SK-N-SH treated with all-trans-retinoic acid at 6 μM for 48 hours (cell line): ENCODE data around the gene SLIRP.

Source experiments
- ATAC-seq: fragments of 200-7000 bp; cut with Tn5 transposase; 3 replicates; pipeline ENCODE4 v1.9.1; 2020; ENCODE audit warnings: mild to moderate bottlenecking, moderate library complexity
- ARNTL ChIP-seq: fragments of 450-650 bp; formaldehyde crosslinking; IDR thresholded peaks from 2 replicates; pipeline ENCODE4 v1.5.0; 2020; ENCODE audit warnings: low read depth, mild to moderate bottlenecking, moderate library complexity, borderline replicate concordance
- BACH2 ChIP-seq: fragments of 250-450 bp; sonication (Bioruptor Pico); IDR thresholded peaks from 2 replicates; pipeline ENCODE4 v1.9.0; 2021; ENCODE audit warnings: mild to moderate bottlenecking, borderline replicate concordance
- CSDC2 ChIP-seq: fragments of 250-450 bp; sonication (Bioruptor Pico); IDR thresholded peaks from 2 replicates; pipeline ENCODE4 v1.5.0; 2020; ENCODE audit warnings: mild to moderate bottlenecking, moderate library complexity
- ESRRG ChIP-seq: fragments of 250-450 bp; sonication (Bioruptor Pico); IDR thresholded peaks from 2 replicates; pipeline ENCODE4 v1.6.1; 2021; ENCODE audit warnings: mild to moderate bottlenecking
- GLIS3 ChIP-seq: fragments of 250-450 bp; sonication (Bioruptor Pico); IDR thresholded peaks from 2 replicates; pipeline ENCODE4 v1.5.0; 2020; ENCODE audit warnings: mild to moderate bottlenecking, moderate library complexity
- OSR1 ChIP-seq: fragments of 250-450 bp; sonication (Bioruptor Pico); IDR thresholded peaks from 2 replicates; pipeline ENCODE4 v1.8.0; 2022; ENCODE audit warnings: moderate library complexity, mild to moderate bottlenecking, inconsistent platforms
- PPARA ChIP-seq: fragments of 250-450 bp; sonication (Bioruptor Pico); IDR thresholded peaks from 2 replicates; pipeline ENCODE4 v1.5.0; 2020; ENCODE audit warnings: mild to moderate bottlenecking, borderline replicate concordance
- RARB ChIP-seq: fragments of 250-450 bp; sonication (Bioruptor Pico); IDR thresholded peaks from 2 replicates; pipeline ENCODE4 v1.8.0; 2021; ENCODE audit warnings: mild to moderate bottlenecking, moderate library complexity
- SNAI2 ChIP-seq: fragments of 250-450 bp; sonication (Bioruptor Pico); IDR thresholded peaks from 2 replicates; pipeline ENCODE4 v1.5.0; 2020; ENCODE audit warnings: mild to moderate bottlenecking, moderate library complexity
- TCF4 ChIP-seq: fragments of 250-450 bp; sonication (Bioruptor Pico); IDR thresholded peaks from 2 replicates; pipeline ENCODE4 v1.8.0; 2021; ENCODE audit warnings: mild to moderate bottlenecking, moderate library complexity, borderline replicate concordance
- ZC3H10 ChIP-seq: fragments of 250-450 bp; sonication (Bioruptor Pico); IDR thresholded peaks from 2 replicates; pipeline ENCODE4 v1.5.1; 2021; ENCODE audit warnings: mild to moderate bottlenecking, moderate library complexity
- ZFP3 ChIP-seq: fragments of 250-450 bp; sonication (Bioruptor Pico); IDR thresholded peaks from 2 replicates; pipeline ENCODE4 v1.5.0; 2020; ENCODE audit warnings: mild to moderate bottlenecking, moderate library complexity
- ZNF565 ChIP-seq: fragments of 450-650 bp; formaldehyde crosslinking; conservative IDR thresholded peaks from 2 replicates; pipeline ENCODE4 v1.5.0; 2020; ENCODE audit warnings: low read depth, mild to moderate bottlenecking, moderate library complexity
- ZNF70 ChIP-seq: fragments of 450-650 bp; formaldehyde crosslinking; IDR thresholded peaks from 2 replicates; pipeline ENCODE4 v1.5.0; 2020; ENCODE audit warnings: mild to moderate bottlenecking, moderate library complexity
- ZNF8 ChIP-seq: fragments of 450-650 bp; formaldehyde crosslinking; IDR thresholded peaks from 2 replicates; pipeline ENCODE4 v1.5.0; 2020; ENCODE audit warnings: mild to moderate bottlenecking, moderate library complexity
- TF ChIP-seq, protein P1 (sequence below): fragments of 250-450 bp; sonication (Bioruptor Pico); IDR thresholded peaks from 2 replicates; pipeline ENCODE4 v1.5.1; 2020; ENCODE audit warnings: low read depth, mild to moderate bottlenecking, moderate library complexity
- TF ChIP-seq, protein P2 (sequence below): fragments of 250-450 bp; sonication (Bioruptor Pico); IDR thresholded peaks from 2 replicates; pipeline ENCODE4 v1.8.0; 2021; ENCODE audit warnings: low read depth, mild to moderate bottlenecking, moderate library complexity, borderline replicate concordance
- TF ChIP-seq, protein P3 (sequence below): fragments of 250-450 bp; sonication (Bioruptor Pico); IDR thresholded peaks from 2 replicates; pipeline ENCODE4 v1.5.1; 2021; ENCODE audit warnings: mild to moderate bottlenecking, moderate library complexity
- TF ChIP-seq, protein P4 (sequence below): fragments of 250-450 bp; sonication (Bioruptor Pico); IDR thresholded peaks from 2 replicates; pipeline ENCODE4 v1.8.0; 2020; ENCODE audit warnings: mild to moderate bottlenecking, moderate library complexity, borderline replicate concordance
- TF ChIP-seq, protein P5 (sequence below): fragments of 250-450 bp; sonication (Bioruptor Pico); IDR thresholded peaks from 2 replicates; pipeline ENCODE4 v1.5.0; 2020; ENCODE audit warnings: mild to moderate bottlenecking, moderate library complexity

The SLIRP gene

DNA sequence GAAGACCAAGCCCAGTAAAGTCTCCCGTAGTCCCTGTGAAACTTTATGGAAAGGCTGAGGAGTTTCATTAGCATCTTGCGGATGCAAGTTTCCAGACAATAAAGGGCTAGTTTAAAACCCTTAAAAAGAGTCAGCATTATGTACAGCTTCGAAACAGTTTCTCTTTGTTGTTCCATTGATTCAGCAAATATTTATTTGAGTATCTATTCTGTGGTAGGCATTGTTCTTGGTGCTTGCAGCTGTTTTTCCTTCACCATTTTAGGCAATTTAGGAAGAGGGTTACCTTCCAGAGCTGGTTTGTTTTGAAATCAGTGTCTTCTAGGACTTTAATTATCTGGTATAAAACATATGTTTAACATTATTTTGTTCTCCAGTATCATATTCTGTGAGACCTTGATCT lies 1.5 kb downstream of the SLIRP start:
- no peak for TF ChIP-seq GLIS3 (CRISPR knock-in tag)
- no peak for TF ChIP-seq CSDC2 (CRISPR knock-in tag)
- TF ChIP-seq, protein P1, sequence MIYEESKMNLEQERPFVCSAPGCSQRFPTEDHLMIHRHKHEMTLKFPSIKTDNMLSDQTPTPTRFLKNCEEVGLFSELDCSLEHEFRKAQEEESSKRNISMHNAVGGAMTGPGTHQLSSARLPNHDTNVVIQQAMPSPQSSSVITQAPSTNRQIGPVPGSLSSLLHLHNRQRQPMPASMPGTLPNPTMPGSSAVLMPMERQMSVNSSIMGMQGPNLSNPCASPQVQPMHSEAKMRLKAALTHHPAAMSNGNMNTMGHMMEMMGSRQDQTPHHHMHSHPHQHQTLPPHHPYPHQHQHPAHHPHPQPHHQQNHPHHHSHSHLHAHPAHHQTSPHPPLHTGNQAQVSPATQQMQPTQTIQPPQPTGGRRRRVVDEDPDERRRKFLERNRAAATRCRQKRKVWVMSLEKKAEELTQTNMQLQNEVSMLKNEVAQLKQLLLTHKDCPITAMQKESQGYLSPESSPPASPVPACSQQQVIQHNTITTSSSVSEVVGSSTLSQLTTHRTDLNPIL (CRISPR knock-in tag), result no peak
- TF ChIP-seq, protein P2, sequence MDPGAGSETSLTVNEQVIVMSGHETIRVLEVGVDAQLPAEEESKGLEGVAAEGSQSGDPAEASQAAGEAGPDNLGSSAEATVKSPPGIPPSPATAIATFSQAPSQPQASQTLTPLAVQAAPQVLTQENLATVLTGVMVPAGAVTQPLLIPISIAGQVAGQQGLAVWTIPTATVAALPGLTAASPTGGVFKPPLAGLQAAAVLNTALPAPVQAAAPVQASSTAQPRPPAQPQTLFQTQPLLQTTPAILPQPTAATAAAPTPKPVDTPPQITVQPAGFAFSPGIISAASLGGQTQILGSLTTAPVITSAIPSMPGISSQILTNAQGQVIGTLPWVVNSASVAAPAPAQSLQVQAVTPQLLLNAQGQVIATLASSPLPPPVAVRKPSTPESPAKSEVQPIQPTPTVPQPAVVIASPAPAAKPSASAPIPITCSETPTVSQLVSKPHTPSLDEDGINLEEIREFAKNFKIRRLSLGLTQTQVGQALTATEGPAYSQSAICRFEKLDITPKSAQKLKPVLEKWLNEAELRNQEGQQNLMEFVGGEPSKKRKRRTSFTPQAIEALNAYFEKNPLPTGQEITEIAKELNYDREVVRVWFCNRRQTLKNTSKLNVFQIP (CRISPR knock-in tag), result no peak
- TF ChIP-seq ZNF565 (CRISPR knock-in tag), result no peak
- TF ChIP-seq SNAI2 (CRISPR knock-in tag), result no peak
- TF ChIP-seq, protein P3, sequence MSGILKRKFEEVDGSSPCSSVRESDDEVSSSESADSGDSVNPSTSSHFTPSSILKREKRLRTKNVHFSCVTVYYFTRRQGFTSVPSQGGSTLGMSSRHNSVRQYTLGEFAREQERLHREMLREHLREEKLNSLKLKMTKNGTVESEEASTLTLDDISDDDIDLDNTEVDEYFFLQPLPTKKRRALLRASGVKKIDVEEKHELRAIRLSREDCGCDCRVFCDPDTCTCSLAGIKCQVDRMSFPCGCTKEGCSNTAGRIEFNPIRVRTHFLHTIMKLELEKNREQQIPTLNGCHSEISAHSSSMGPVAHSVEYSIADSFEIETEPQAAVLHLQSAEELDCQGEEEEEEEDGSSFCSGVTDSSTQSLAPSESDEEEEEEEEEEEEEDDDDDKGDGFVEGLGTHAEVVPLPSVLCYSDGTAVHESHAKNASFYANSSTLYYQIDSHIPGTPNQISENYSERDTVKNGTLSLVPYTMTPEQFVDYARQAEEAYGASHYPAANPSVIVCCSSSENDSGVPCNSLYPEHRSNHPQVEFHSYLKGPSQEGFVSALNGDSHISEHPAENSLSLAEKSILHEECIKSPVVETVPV (CRISPR knock-in tag), result no peak
- TF ChIP-seq PPARA (CRISPR knock-in tag), result no peak

DNA sequence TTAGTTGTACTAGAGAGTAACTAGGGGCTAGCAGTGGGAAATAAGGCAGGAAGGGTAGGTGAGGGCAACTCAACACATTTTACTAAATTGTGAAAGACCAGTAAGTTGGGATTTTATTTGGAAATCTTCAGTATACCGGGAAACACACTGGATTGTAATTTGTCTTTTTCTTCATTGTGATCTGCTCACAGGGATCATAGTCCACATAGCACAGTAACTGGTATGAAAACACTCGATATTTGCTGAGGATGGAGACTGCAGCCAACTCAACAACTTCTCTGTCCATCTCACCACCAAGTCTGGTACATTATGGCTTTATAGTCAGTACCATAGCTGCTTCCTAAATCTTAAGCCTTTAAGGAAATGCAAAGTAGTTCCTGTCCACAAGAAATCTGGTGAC lies 2.5 kb downstream of the SLIRP start:
- ATAC-seq, result no peak
- TF ChIP-seq TCF4 (CRISPR knock-in tag) (no peak), ZC3H10 (no peak), ZFP3 (CRISPR knock-in tag) (no peak), ZNF565 (CRISPR knock-in tag) (no peak)
- TF ChIP-seq, protein P1 (CRISPR knock-in tag), result no peak

More for the DNA sequence above, 1.5 kb downstream of the SLIRP start:
- ATAC-seq, result no peak

DNA sequence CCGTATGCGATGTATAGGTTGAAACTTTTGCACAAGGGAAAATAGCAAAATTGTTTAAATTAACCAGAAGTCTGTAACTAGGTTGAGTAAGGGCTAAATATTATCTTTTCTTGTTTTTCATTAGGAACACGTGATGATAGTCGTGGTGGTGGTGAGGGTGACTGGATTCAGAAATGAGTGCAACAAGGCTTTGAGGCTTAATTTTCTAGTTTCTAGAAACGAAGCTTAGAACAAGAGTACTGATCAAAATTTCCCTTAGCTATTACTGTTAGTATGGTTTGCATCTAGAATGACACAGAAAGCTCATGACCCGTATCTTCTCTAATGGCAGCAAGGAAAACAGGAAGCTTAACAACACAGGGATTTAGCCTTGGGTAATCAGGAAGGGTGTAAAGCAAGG lies 7.0 kb downstream of the SLIRP start:
- TF ChIP-seq ZFP3 (CRISPR knock-in tag) (no peak), ESRRG (CRISPR knock-in tag) (no peak), OSR1 (no peak), BACH2 (CRISPR knock-in tag) (no peak), ZNF70 (no peak), ZC3H10 (no peak)
- TF ChIP-seq, protein P1 (CRISPR knock-in tag), result no peak
- TF ChIP-seq, protein P4, sequence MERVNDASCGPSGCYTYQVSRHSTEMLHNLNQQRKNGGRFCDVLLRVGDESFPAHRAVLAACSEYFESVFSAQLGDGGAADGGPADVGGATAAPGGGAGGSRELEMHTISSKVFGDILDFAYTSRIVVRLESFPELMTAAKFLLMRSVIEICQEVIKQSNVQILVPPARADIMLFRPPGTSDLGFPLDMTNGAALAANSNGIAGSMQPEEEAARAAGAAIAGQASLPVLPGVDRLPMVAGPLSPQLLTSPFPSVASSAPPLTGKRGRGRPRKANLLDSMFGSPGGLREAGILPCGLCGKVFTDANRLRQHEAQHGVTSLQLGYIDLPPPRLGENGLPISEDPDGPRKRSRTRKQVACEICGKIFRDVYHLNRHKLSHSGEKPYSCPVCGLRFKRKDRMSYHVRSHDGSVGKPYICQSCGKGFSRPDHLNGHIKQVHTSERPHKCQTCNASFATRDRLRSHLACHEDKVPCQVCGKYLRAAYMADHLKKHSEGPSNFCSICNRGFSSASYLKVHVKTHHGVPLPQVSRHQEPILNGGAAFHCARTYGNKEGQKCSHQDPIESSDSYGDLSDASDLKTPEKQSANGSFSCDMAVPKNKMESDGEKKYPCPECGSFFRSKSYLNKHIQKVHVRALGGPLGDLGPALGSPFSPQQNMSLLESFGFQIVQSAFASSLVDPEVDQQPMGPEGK, result no peak
- TF ChIP-seq, all 23 proteins: peak for 0
- ATAC-seq, result no peak

DNA sequence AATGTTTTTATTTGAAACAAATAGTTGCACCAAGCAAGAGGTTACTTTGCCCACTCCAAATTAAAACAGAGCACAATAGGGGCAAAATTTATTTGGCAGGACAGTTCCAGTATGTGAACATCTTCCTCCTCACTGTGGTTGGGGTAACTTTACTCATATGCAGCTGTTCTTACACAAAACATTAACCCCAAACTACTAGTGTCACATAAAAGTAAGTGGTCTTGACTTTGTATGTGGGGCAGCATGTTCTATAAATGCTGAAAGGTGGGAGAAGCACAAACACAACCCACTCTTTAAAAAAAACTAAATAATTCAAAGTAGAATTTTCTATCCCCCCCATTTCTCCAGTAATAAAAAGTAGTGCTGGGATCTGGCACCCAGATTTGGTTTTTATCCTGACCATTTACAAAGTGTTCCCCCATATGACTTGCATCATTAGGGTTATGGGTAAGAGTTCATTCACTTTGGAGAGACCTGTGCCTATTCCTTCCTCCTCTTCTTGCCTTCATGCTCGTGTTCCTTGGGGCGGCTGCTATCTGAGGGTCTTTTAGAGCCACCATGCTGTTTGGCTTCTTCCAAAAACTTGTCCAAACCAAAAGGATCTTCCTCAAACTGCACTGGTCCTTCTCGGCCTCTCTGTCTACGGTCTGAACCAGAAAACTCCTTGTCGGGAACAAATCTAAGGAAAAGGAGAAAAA lies 9.9 kb downstream of the SLIRP start:
- ATAC-seq, result no peak
- TF ChIP-seq, protein P5, sequence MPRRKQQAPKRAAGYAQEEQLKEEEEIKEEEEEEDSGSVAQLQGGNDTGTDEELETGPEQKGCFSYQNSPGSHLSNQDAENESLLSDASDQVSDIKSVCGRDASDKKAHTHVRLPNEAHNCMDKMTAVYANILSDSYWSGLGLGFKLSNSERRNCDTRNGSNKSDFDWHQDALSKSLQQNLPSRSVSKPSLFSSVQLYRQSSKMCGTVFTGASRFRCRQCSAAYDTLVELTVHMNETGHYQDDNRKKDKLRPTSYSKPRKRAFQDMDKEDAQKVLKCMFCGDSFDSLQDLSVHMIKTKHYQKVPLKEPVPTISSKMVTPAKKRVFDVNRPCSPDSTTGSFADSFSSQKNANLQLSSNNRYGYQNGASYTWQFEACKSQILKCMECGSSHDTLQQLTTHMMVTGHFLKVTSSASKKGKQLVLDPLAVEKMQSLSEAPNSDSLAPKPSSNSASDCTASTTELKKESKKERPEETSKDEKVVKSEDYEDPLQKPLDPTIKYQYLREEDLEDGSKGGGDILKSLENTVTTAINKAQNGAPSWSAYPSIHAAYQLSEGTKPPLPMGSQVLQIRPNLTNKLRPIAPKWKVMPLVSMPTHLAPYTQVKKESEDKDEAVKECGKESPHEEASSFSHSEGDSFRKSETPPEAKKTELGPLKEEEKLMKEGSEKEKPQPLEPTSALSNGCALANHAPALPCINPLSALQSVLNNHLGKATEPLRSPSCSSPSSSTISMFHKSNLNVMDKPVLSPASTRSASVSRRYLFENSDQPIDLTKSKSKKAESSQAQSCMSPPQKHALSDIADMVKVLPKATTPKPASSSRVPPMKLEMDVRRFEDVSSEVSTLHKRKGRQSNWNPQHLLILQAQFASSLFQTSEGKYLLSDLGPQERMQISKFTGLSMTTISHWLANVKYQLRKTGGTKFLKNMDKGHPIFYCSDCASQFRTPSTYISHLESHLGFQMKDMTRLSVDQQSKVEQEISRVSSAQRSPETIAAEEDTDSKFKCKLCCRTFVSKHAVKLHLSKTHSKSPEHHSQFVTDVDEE (CRISPR knock-in tag), result no peak
- TF ChIP-seq BACH2 (CRISPR knock-in tag), result no peak
- TF ChIP-seq, protein P3 (CRISPR knock-in tag), result no peak
- TF ChIP-seq, protein P1 (CRISPR knock-in tag), result no peak
- TF ChIP-seq ESRRG (CRISPR knock-in tag), result no peak
- no peak for TF ChIP-seq PPARA (CRISPR knock-in tag)
- TF ChIP-seq ZNF8 (CRISPR knock-in tag), result no peak
- no peak for TF ChIP-seq ARNTL (CRISPR knock-in tag)
- no peak for TF ChIP-seq RARB (CRISPR knock-in tag)
- TF ChIP-seq CSDC2 (CRISPR knock-in tag), result no peak
